Endothelial cell of umbilical vein (primary cell): Measurements from ENCODE around the gene INPP5A.

Source experiments
- EZH2 ChIP-seq: IDR thresholded peaks from 2 replicates; pipeline ENCODE4 v1.6.1; 2012; ENCODE audit warnings: borderline replicate concordance, low read depth, mild to moderate bottlenecking, moderate library complexity, low read length, inconsistent platforms; ENCODE audit not compliant: severe bottlenecking
- FOS ChIP-seq: IDR thresholded peaks from 2 replicates; pipeline ENCODE4 v1.6.1; 2011; ENCODE audit warnings: mild to moderate bottlenecking, low read length, moderate library complexity, borderline replicate concordance; ENCODE audit not compliant: insufficient read depth
- GATA2 ChIP-seq: IDR thresholded peaks from 2 replicates; pipeline ENCODE4 v1.7.0; 2011; ENCODE audit warnings: low read depth, mild to moderate bottlenecking, moderate library complexity, mixed read lengths, low read length; ENCODE audit not compliant: insufficient read length, insufficient read depth
- POLR2A ChIP-seq: IDR thresholded peaks from 2 replicates; pipeline ENCODE4 v1.6.1; 2012; ENCODE audit warnings: low read depth, mild to moderate bottlenecking, control low read depth, low read length
- POLR2AphosphoS5 ChIP-seq: IDR thresholded peaks from 2 replicates; pipeline ENCODE4 v1.6.1; 2012; ENCODE audit warnings: low read depth, mild to moderate bottlenecking, control low read depth, low read length, moderate library complexity; ENCODE audit not compliant: insufficient read depth
- TF ChIP-seq, protein P1 (sequence below), 2 donors: IDR thresholded peaks; 1 replicate in 1 of 2; 2 replicates in 1 of 2; pipeline ENCODE4 v1.5.1; 2011; ENCODE audit warnings: low read length in 2 of 2, mild to moderate bottlenecking in 2 of 2, moderate library complexity in 2 of 2, control low read depth in 1 of 2, inconsistent platforms in 1 of 2, low read depth in 1 of 2; ENCODE audit not compliant: insufficient read depth in 1 of 2; ENCODE audit errors: extremely low read depth in 1 of 2
- TF ChIP-seq, protein P2 (sequence below): IDR thresholded peaks from 2 replicates; pipeline ENCODE4 v1.6.1; 2011; ENCODE audit not compliant: insufficient read depth, insufficient read length

DNA sequence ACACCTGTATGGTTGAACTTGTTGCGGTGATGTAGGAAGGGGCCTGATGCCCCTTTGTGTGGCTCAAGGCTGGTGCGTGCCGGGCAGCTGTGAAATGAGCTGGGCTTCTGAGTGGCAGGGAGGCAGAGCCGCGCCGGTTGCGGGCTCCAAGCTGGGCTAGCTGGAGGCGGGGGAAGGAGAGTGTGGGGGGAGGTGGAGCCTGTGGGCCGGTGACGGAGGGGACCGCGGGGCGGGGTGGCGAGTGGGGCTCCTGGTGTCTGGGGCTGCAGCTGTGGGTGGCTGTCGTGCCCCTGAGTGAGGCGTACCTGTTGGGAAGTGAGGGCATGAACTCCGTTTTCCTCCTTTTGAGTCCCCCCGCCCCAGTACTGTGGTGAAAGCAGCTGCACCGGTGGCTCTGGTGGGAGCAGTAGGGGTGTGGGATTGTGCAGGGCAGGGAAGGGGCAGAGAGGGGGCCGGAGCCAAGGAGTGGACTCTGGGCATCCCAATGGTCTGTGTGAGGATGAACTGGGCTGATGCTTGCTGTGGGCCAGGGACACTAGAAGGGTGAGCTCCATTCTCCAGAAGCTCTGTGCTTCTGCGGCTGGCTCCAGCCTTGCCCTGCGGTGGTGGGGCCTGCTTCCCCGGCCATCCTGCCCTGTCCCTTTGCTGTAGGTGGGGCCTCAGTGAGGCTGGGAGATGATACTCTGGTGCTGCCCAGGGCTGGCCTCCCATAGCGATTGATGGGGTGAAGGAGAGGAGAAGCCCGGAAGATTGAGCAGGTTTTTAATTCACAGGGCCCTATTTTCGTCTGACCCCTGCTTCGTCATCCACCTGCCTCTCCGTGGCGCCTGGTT is 41.7 kb downstream of the INPP5A start:
- TF ChIP-seq POLR2A: no peak
- no peak for TF ChIP-seq EZH2
- TF ChIP-seq, protein P1, sequence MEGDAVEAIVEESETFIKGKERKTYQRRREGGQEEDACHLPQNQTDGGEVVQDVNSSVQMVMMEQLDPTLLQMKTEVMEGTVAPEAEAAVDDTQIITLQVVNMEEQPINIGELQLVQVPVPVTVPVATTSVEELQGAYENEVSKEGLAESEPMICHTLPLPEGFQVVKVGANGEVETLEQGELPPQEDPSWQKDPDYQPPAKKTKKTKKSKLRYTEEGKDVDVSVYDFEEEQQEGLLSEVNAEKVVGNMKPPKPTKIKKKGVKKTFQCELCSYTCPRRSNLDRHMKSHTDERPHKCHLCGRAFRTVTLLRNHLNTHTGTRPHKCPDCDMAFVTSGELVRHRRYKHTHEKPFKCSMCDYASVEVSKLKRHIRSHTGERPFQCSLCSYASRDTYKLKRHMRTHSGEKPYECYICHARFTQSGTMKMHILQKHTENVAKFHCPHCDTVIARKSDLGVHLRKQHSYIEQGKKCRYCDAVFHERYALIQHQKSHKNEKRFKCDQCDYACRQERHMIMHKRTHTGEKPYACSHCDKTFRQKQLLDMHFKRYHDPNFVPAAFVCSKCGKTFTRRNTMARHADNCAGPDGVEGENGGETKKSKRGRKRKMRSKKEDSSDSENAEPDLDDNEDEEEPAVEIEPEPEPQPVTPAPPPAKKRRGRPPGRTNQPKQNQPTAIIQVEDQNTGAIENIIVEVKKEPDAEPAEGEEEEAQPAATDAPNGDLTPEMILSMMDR (IDR thresholded peaks at IDR 0.05; ENCODE audit: extremely low read depth in 1 of 2, insufficient read depth in 1 of 2, low read depth in 1 of 2, low read length in 2 of 2): no peak
- TF ChIP-seq POLR2AphosphoS5: no peak
- TF ChIP-seq, protein P2, sequence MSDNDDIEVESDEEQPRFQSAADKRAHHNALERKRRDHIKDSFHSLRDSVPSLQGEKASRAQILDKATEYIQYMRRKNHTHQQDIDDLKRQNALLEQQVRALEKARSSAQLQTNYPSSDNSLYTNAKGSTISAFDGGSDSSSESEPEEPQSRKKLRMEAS: no peak
- TF ChIP-seq GATA2: no peak
- TF ChIP-seq FOS: no peak
